Tongue (tissue), 2 donors: ENCODE measurements around the gene PODN. TPM values are rescaled to one million over a fixed set of nuclear protein-coding genes. Genes with fewer than 3 reads are reported as not detected.

Source experiments
- DNase-seq: peaks from one replicate; pipeline ENCODE4 v3.0.0-alpha.2; 2015
- total RNA-seq: library from RNA; depleted of rRNA; stranded (reverse); fragments of >200 nt; gene quantifications from one replicate; pipeline ENCODE4 v1.2.3, GENCODE V29; 2014

PODN gene
- total RNA-seq, 1 donor from 2014 or later, result 17.1 TPM

DNA sequence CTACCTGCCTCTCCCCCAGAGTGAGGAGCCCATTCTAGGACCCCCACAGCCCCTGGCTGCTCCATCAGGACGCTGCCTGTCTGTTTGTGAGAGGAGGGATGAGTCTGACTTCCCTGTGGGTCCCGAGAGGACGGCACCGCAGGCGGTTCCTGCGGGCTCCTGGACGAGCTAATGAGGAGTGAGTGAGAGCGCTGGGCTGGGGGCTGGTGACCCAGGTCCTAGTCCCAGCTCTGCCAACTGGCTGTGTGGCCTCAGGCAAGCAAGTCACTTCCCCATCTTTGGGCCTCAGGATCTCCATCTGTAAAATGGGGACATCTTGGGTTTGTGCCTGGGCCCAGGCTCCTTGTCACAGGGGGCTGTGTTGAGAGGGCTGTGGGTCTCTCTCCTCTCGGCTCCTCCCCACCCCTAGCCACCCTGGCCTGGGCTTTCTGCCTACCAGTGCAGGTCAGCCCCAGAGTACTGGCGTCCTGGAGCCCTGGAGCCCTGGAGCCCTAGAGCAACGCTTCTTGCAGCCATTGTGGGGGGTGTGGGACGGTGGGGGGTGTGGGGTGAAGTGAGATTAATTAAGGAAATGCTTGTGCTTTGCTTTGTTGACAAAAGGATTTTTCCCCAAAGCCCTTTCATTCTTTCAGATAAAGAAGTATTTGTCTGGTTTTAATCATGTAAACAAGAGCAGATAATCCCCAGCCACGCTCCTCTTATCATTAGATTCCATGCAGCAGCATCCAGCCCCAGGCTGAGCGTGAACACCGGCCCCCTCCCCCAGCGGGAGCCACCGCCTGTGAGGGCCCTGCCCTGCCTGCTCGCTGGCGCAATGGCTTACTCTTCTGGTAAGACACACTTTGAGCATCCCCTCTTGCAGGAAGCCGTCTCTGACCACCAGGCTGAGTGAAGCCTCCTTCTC lies 53.6 kb downstream of the PODN start:
- DNase-seq, result no peak

DNA sequence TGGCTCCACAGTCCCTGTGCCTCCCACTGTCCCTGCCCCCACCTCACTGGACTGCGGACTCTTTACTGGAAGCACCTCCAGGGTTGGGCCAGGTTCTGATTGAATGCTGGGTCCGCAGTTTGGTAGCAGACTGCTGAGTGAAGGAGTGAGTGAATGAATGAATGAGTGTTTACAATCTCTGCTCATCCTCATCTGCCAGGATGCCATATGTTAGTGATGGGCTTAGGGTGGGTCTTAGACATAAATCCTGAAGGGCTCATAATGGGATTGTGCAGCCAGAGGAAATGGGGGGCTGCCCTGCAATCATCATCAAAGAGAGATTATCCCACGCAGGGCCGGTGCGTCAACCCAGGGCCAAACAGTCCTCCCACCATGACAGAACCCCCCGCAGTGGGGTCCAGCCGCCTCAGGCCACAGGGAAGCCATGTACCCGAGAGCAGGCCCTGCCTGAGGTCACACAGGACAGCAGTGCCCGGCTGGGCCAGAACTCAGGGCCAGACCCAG lies 54.3 kb downstream of the PODN start:
- no peak for DNase-seq

DNA sequence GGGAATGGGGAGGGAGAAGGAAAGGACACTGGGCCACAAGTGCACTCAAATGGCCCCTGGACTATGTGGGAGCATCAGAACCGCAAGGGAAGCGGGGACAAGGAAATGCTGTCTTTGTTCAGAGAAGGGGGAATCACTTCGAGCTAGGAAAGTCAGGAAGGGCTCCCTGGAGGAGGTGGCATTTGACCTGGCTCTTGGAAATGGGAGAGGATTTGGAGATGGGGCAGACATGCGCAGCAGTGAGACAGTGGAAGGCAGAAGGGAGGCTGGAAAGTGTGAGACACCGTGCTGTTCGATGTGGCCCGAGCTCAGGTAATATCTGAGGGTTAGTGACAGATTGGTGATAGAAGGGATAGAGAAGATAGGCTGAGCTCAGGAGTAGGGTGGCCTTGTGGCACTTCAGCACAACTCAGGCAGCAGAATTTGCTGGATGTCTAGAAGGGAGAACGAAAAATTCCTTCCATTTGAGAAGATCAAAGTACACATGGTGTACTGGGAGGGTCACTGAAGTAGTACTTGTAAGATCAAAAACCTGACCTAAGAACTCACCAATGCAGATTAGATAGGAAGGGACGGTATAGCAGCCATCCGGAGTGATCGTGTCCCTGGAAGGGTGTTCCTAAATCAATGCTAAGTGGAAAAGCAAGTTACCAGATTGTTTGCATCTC lies 55.1 kb downstream of the PODN start:
- no peak for DNase-seq

DNA sequence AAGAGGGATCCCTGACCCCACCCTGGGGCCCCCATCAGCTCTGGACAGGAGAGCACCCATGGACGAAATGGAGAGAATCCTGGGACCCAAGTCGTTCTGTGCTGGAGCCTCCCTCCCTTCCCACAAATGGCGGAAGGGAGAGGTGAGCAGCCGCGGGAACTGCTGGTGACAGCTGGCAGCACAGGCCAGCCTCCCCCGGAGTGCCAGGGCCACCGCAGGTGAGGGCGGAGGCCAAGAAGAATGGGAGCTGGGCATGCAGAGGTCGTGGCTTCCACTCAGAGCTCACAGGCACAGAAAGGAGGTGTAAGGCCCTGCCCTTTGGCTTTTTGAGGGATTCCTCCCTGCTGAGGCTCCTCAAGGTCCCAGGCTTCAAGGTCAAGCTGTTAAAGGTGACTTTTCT lies 55.8 kb downstream of the PODN start:
- DNase-seq, result no peak

GRCh38 chr1:53120659-53121058 lies 58.6 kb downstream of the PODN start:
- no peak for DNase-seq

DNA sequence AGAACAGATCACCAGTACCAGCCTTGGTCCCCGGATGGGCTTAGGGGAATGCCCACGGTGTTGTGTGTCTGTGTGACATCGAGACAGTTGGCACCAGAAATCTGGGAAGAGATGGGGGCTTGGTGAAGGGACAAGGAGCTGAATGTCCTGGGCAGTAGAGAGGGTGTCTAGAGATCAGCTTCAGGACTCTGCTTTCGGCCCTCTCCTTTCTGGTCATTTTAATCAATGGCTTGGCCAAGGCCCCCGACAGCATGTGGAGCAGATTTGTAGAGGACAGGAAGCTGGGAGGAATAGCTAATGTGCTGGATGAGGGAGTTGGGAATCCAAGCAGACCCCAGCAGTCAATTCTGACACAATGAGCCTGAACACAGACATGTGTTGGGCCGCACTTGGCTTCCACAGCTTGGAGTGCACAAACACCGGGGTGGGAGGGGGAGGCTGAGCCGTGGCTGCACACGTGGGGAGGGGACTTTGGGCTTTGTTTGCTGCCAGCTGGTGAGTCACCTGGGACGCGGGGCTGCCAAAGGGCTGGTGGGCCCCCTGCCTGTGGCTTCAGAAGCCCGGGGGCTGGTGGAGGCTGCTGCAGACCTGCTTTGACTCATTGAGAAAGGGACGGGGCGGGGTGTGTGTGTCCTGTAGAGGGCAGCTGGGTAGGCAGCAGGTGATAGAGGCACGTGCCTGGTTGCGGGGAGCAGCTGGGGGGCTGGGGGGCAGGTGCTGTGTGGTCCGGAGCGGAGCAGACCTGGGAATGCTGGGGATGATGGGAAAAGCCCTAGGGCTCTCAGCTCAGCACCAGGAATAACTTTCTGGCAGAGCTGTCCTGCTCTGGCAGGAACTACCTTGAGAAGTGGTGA lies 59.5 kb downstream of the PODN start:
- DNase-seq, result peak; percentile 94

DNA sequence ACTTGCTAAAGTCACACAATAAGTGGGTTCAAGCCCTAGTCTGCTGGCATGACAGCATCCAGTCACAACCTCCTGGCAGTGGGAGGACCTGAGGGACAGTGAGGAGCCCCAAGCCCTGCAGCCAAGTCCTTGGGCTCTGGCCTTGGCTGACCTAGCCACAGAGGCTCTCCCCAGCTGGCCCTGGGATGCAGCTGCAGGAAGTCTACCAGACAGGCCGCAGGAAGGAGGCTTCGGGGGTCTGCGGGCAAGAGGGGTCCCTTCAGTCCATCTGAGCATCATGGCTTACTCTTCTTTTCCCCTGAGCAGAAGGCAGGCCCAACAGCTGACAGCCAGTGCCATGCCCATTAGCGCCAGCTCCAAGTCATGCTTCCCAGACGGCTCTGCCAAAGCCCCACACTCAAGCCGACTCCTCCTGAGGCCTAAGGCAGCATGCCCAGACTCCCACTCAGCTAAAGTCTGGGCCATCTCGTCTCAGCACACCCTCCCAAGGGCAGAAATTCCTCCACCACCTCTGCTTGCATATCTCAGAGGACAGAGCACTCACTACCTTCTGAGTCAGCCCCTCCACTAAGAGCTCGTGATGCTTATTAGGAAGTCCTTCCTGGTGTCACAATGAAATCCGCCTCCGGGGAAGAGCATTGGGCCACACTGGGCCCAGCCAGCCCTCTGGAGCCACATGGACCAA lies 60.3 kb downstream of the PODN start:
- peak; percentile 80 for DNase-seq

DNA sequence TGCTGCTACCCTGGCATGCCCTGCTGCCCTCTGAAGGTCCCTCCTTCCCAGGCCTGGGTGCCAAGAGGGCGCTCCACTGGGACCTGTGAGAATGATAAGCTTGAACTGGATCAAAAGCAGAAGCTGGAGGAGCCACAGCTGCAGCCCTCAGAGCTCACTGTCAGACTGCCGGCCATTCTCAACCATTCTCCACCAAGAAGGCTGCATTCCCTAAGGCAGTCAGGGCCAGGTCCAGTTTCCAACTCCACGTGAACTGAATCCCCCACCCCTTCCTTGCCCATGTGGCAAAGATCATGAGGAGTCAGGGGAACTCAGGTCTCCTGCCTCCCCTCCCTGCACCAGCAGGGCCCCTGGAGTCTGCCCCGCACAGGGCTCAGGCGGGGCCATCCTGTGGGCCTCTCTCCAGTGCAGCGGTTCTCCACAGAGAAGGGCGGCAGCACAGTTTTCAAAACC lies 61.0 kb downstream of the PODN start:
- peak; percentile 48 for DNase-seq

GRCh38 chr1:53123453-53124140 lies 61.6 kb downstream of the PODN start:
- no peak for DNase-seq

DNA sequence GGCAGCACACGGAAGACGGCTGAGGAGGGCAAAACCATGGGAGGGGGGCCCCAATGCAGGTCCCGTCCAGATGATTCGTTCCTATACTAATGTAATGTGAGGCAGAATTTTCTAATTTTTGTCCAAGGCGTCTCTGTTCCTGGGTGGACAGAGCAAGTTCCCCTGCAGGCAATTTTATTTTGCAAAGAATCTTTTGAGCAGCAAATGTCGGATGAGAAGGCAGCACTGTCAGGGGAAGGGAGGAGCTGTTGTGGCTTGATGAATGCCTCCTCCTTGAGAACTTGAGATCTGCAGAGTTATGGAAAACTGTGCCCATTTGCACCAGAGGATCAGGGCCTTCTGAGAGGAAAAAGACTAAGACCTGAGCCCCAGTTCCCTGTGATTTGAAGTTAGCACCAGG lies 63.1 kb downstream of the PODN start:
- DNase-seq, result no peak

GRCh38 chr1:53125623-53126360 lies 63.8 kb downstream of the PODN start:
- DNase-seq, result no peak

DNA sequence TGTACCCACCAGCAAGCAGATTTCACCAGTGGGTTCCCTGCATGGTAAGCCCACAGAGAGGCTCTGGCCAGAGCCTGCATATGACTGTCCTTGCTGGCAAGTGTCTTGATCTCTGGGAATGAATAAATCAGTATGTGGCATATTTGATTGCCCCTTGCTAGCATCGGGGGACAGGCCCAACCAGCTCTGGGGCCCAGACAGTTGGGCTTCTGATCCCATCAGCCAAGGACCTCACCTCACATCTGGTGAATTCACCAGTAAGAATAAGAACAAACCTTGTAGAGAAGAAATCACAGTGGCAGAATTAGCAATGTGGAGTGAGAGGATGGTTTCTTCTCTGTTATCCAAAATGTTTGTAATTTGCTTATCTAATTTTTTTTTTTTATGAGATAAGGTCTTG lies 64.5 kb downstream of the PODN start:
- DNase-seq, result no peak

- DNase-seq, result no peak
Measured at GRCh38 chr1:53127546-53127945, 65.5 kb downstream of the PODN start.

- no peak for DNase-seq
Measured at GRCh38 chr1:53128401-53128800, 66.4 kb downstream of the PODN start.

DNA sequence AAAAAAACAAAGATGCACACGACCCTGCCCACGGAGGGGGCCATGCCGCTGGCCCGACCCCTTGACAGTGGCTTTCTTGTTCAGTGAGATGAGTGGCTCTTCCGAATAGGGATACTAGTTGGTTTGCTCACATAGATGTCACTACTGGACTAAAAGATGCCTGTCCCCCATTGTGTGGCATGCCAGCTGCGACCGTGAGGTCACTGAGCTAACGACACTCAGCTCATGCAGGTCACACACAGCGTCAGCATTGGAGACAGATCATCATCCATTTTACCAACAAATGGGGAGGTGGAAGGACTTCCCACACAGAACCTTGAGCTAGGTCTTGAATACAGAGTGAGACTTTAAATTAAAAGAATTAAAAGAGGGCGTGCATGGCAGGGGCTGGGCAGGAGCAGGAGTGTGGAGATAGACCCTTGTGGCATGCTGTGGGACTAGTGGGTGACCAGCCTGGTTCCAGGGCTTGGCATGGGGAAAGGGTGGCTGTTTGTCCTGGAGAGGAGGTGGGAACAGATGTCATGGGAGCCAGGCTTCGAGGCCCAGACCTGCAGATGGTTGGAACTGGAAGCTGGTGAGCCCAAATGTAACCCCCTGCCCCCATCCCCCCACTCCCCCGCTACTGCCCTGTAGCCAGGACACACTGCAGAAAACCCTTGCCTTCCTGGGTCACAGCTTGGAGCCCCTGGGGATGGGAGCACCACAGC lies 68.0 kb downstream of the PODN start:
- no peak for DNase-seq

DNA sequence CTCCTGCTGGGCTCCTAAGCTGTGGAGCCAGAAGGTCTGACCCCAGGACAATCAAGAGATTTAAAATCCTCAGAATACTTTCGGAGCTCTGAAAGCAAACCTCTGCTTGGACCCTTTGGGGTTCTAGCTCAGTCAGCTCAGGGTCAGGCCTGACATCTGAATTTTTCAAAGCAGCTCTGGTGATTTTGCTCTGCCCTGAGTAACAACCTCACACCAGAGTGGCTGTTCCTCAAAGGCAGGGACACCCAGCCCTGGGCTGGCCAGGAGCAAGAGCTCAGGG lies 68.5 kb downstream of the PODN start:
- no peak for DNase-seq

DNA sequence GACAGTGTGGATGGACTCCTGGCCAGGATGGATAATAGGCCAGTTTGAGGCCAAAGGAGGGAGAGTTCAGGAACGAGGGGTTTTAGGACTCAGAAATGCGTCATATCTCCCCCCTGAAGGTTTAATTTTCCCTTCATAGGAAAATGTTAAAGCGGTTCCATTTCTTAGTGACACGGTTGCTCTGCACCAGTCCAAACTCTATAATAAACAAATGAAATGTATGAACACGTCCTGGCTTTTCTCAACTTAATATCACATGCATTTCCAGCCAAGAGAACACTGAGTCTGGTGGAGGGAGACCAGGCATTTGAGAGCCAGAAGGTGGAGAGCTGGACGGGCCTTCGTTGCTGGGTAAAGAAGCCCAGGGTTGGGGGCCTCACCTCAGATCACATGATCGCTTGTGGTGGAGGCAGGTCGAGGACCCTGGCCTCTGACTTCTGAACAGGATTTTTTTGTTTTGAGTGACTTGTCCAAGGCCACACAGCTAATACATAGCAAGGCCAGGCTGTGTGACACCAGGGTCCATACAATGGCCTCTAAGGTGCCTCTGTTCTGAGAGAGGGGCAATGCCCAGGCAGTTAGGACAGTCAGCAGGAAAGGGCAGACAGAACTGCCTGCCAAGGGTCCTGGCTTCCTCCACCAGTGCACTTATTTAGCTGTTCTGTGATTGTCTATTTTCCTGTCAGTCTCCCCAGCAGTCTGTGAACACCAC lies 69.0 kb downstream of the PODN start:
- DNase-seq, result peak; percentile 66

GRCh38 chr1:53131590-53131938 lies 69.6 kb downstream of the PODN start:
- DNase-seq, result no peak

GRCh38 chr1:53132176-53132575 lies 70.2 kb downstream of the PODN start:
- DNase-seq, result no peak
